NCI-H128 (cell line): Measurements from ENCODE around the gene TRIM46.
"Not testable (repeated sequence)": the region's sequence is repeated elsewhere in the genome, so short reads cannot be mapped to it uniquely, and the experiment has no call there.

Experiments used
- DNase-seq: peaks from one replicate; lab custom pipeline; 2025; ENCODE audit not compliant: unreplicated experiment; lab: John Stamatoyannopoulos, UW

The TRIM46 gene

GRCh38 chr1:155137154-155137949 is 36.3 kb upstream of the TRIM46 start:
- DNase-seq, result no peak

DNA sequence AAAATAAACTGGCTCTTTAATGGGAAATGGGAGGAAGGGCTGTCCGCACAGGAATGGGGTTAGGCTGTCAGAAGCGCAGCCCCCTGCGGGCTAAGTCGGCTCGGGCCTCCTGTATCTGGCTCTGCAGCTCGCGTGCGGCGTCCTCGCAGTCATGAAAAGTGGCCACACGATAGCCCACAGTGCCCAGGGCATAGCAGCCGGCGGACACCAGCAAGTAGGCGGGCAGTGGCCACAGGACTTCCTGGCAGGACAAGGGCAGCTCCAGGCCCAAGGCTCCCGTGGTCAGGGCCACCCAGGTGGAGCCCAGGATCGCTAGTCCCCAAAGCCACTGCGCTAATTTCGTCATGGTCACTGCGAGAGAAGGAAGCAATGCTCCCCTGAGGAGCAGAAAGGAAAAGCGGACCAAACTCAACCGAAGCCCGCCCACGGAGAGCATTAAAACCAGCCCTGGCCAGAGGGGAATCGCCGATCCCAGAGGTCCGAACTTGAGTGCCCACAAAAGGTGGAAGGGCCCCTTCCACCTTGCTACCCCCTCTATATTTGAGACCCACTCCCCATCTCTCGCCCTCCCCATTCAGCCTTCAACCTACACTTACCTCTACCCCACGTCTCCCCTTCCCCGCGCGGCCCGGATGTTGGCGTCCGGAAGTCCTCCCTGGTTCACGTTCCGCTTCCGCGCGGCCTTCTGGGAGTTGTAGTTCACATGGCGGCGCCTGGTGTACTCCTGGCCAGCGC is 33.6 kb upstream of the TRIM46 start, which contains the start of gene DPM3:
DPM3 (minus strand) TSS at position 637 of the 735 bp plus-strand sequence; CDS start at position 346, 291 bp downstream.
- DNase-seq, result peak; percentile 67

DNA sequence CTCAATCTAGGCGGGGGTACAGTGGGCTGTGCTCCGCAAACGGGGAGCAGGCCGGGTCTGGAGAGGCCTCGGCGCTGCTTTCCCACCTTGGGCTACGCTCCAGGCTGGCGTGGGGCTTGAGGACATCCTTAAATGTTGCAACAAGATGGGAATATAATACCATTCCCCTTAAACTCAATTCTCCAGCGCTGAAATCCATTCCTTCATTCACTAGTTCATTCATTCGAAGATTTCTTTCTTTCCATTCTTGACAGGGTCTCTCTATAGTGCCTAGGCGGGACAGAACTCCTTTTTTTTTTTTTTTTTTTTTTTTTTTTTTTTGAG is 33.1 kb upstream of the TRIM46 start:
- DNase-seq, result no peak

GRCh38 chr1:155141749-155142148 is 31.9 kb upstream of the TRIM46 start:
- DNase-seq, result no peak

GRCh38 chr1:155145491-155145890 is 28.2 kb upstream of the TRIM46 start:
- no peak for DNase-seq

GRCh38 chr1:155155996-155156643 is 17.5 kb upstream of the TRIM46 start:
- not testable (repeated sequence) for DNase-seq

GRCh38 chr1:155158991-155159390 is 14.7 kb upstream of the TRIM46 start:
- no peak for DNase-seq

DNA sequence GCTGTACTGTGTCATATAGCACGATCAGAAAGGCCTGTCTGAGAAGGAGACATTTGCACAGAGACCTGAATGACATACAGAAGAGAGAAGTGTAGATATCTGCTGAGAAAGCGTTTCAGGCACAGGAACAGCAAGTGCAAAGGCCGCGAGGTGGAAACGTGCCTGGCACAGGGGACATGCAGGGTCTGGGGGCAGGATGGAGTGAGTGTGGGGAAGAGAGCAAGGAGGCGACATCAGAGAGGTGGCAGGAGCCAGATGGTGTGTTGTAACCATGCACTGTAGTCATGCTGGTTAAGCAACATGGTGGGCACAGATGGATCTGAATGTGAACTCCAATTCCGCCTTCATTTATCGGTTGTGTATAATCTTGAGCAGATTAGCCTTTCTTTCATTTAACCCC is 13.5 kb upstream of the TRIM46 start:
- DNase-seq, result no peak

GRCh38 chr1:155162631-155163030 is 11.0 kb upstream of the TRIM46 start:
- not testable (repeated sequence) for DNase-seq

- DNase-seq, result not testable (repeated sequence)
Measured at GRCh38 chr1:155163785-155164184, 9.9 kb upstream of the TRIM46 start.

DNA sequence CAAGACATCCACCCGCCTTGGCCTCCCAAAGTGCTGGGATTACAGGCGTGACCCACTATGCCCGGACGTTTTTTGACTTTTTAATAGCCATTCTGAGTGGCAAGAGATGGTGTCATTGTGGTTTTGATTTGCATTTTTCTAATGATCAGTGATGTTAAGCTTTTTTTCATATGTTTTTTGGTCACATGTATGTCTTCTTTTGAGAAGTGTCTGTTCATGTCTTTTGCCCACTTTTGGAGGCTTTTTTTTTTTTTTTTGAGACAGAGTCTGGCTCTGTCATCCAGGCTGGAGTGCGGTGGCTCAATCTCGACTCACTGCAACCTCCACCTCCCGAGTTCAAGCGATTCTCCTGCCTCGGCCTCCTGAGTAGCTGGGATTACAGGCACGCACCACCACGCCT is 9.0 kb upstream of the TRIM46 start:
- not testable (repeated sequence) for DNase-seq

DNA sequence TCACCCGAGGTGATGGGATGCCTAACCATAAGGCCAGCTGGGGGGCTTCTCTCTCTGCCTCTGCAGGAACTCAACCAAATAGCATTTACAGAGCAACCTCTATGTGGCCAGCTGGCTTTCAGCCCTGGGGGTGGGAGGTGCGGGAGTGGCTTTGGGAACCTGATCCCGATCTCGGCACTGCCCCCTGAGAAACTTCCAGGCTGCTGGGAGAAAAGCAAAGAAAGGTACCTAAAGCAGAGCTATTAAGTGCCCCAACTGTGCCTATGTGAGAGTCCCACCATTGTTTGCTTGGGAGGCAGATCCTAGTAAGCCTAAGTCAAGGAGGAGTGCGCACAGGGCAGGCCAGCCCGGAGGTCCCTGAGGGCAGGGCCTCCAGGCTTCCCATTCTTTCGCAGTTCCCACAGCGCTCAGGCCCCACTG is 7.6 kb upstream of the TRIM46 start:
- no peak for DNase-seq

DNA sequence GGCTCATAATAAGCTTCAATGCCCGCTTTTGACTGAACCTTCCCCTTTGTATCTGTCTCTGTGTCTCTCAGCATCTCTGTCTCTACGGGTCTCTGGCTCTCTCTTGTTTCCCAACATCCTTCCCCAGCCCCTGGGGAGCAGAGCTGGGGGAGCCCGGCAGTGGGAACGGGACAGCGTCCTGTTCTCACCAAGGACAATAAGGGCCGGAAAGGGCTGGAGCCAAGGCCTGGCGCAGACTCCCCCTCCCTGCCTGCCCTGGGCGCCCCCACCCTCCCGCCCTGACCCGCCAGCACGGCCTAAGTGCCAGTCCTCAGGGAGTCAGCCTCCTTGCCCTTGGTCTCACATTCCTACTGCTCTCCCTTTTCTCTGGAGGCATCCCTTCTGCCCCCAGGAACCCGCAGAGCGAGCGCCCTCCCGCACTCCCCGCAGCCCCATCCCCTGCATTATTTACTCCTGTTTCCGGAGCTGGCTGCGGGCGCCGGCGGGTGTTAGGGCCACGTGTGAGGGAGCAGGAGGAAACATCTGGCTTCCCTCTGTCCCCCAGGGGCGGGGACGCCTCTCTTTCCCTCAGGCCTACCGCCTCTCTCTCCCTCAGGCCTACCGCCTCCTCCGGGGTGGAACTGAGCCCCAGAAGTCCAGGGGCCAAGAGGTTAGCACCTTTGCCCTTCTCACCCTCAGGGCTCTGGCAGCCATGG is 7.0 kb upstream of the TRIM46 start:
- no peak for DNase-seq

- DNase-seq, result peak; percentile 94
Measured at GRCh38 chr1:155167166-155168104, 6.2 kb upstream of the TRIM46 start.

GRCh38 chr1:155168105-155168445 is 5.6 kb upstream of the TRIM46 start:
- not testable (repeated sequence) for DNase-seq

DNA sequence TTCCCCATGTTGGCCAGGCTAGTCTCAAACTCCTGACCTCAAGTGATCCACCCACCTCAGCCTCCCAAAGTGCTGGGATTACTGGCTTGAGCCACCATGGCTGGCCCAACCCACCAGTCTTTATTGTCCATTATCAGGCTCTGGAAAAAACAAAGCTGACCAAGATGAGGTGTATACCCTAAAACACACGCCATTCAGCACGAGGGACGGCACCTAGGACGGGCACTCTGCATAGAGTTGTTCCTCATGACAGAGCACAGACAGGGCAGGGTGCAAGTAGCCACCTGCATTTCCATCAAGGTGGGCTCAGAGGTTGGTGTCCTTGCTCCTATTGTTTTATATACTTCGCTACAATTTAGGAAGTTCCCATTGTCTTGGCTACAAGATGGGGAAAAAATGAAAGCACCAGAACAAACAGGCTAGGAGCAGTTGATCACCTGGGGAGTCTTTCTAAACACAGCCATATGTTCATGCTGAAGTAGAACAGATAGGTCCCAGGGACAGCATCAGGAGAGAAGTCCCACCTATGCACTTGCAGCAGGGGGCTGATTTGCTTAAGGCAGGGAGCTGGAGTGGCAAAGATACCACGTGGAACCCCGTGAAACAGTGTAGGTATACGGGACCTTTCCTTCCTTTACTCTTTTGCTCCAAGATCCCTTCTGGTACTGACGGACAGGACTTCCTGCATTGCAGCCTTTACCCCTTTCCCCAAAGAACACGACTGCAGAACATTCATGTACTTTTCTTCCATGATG is 5.0 kb upstream of the TRIM46 start:
- no peak for DNase-seq

DNA sequence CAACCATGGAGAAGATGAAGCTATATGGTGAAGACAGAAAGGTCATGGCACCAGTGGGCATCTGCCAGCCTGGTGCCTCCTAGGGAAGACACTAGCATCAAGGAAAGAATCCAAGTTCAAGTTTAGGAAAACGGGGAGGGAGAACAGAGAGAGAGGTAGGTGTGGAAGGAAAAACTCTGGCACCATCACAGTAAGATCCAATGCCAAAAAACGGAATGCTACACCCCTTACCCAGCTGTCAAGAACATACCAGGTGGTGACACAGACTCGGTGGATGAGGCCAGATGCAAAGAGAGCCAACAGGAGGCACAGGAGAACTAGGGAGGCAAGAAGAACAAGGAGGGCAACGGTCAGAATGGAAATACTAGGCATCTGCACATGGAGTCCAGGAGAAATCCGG is 4.1 kb upstream of the TRIM46 start:
- no peak for DNase-seq

GRCh38 chr1:155170101-155170785 is 3.4 kb upstream of the TRIM46 start:
- no peak for DNase-seq

GRCh38 chr1:155170806-155171205 is 2.8 kb upstream of the TRIM46 start:
- no peak for DNase-seq
